K562 (cell line): Measurements from ENCODE around the gene FADS1. TPM values are rescaled to one million over a fixed set of nuclear protein-coding genes. Genes with fewer than 3 reads are reported as not detected.
A peak's percentile ranks its signal among the peaks of the same experiment; 100 is the strongest.

Experiments used
- BACH1 ChIP-seq: fragments of 200-800 bp; sonication (Bioruptor generic); IDR thresholded peaks from 2 replicates; pipeline ENCODE4 v1.6.1; 2016; ENCODE audit warnings: missing genetic modification characterization, missing compliant biosample characterization
- GABPB2 ChIP-seq: fragments of 250-450 bp; sonication (Bioruptor Pico); conservative IDR thresholded peaks from 2 replicates; pipeline ENCODE4 v1.5.1; 2021; ENCODE audit warnings: mild to moderate bottlenecking
- HSF4 ChIP-seq: fragments of 250-450 bp; sonication (Bioruptor Pico); IDR thresholded peaks from 2 replicates; pipeline ENCODE4 v2.1.2; 2022; ENCODE audit warnings: mild to moderate bottlenecking, moderate library complexity, borderline replicate concordance
- RUNX1 ChIP-seq: sonication (generic); IDR thresholded peaks from 2 replicates; pipeline ENCODE4 v1.6.1; 2016; ENCODE audit warnings: antibody characterized with exemption, low read depth
- SIN3A ChIP-seq, 2 experiments: fragments of 150-350 bp in 1 of 2; IDR thresholded peaks; 2 replicates each; pipeline ENCODE4 v1.6.1; 2011 to 2016; ENCODE audit warnings: borderline replicate concordance in 2 of 2, low read depth in 2 of 2, low read length in 2 of 2, mild to moderate bottlenecking in 2 of 2, moderate library complexity in 2 of 2; ENCODE audit not compliant: control insufficient read depth in 1 of 2
- STAT5B ChIP-seq: fragments of 250-450 bp; sonication (Bioruptor Pico); IDR thresholded peaks from 2 replicates; pipeline ENCODE4 v1.8.0; 2021; ENCODE audit warnings: mild to moderate bottlenecking, inconsistent platforms
- TBL1XR1 ChIP-seq, 2 experiments: IDR thresholded peaks; 2 replicates each; pipeline ENCODE4 v1.6.1; 2012; ENCODE audit warnings: improper control_type of control experiment in 2 of 2, low read length in 2 of 2, mild to moderate bottlenecking in 1 of 2
- ZNF668 ChIP-seq: fragments of 250-450 bp; sonication (Bioruptor Pico); IDR thresholded peaks from 2 replicates; pipeline ENCODE4 v1.8.0; 2022; ENCODE audit warnings: mild to moderate bottlenecking, inconsistent platforms
- polyA plus RNA-seq, 8 experiments: library from polyadenylated mRNA; depleted of rRNA in 4 of 8; stranded (reverse) in 5 of 8; unstranded in 3 of 8; fragments of >200 nt; fragmentation: Nextera tagmentation in 2 of 8; fragmentation: Illumina TruSeq in 1 of 8; extraction: Ambion mirVana in 2 of 8; extraction: Trizol in 1 of 8; gene quantifications; 2 replicates each; pipeline versions ENCODE4 v1.2.1 to v1.2.3, GENCODE V29; 2011 to 2014; ENCODE audit warnings: inconsistent platforms in 1 of 8, missing spikeins in 1 of 8
- total RNA-seq, 7 experiments: library from RNA; depleted of rRNA in 6 of 7; stranded (reverse); fragments of >200 nt in 6 of 7; fragmentation: Illumina TruSeq in 2 of 7; extraction: Trizol in 2 of 7; gene quantifications; 2 replicates each; pipeline versions ENCODE4 v1.2.1 to v1.2.3, GENCODE V29; 2011 to 2021; ENCODE audit warnings: low replicate concordance in 1 of 7
- TF ChIP-seq, protein P1 (sequence below): fragments of 250-450 bp; sonication (Bioruptor Pico); IDR thresholded peaks from 2 replicates; pipeline ENCODE4 v1.8.0; 2021; ENCODE audit warnings: moderate library complexity, mild to moderate bottlenecking, inconsistent platforms
- TF ChIP-seq, protein P2 (sequence below): sonication (generic); formaldehyde crosslinking; IDR thresholded peaks from 2 replicates; pipeline ENCODE4 v1.8.0; 2022; ENCODE audit warnings: missing genetic modification reagents, mild to moderate bottlenecking, moderate library complexity, borderline replicate concordance
- TF ChIP-seq, protein P3 (sequence below), 2 experiments: IDR thresholded peaks; 2 replicates each; pipeline ENCODE4 v1.6.1; 2012; ENCODE audit warnings: improper control_type of control experiment in 2 of 2, low read depth in 2 of 2, low read length in 2 of 2, borderline replicate concordance in 1 of 2
- TF ChIP-seq, protein P4 (sequence below): fragments of 200-800 bp; sonication (Bioruptor generic); IDR thresholded peaks from 2 replicates; pipeline ENCODE4 v1.6.1; 2017; ENCODE audit warnings: missing genetic modification characterization, missing compliant biosample characterization
- TF ChIP-seq, protein P5 (sequence below): sonication (generic); formaldehyde crosslinking; IDR thresholded peaks from 2 replicates; pipeline ENCODE4 v1.8.1; 2023; ENCODE audit warnings: mild to moderate bottlenecking, missing genetic modification reagents
- TF ChIP-seq, protein P6 (sequence below): fragments of 200-400 bp; formaldehyde crosslinking; IDR thresholded peaks from 2 replicates; pipeline ENCODE4 v1.6.1; 2017; ENCODE audit warnings: mild to moderate bottlenecking, low read depth, low read length, moderate library complexity

FADS1 gene
- total and polyA plus RNA-seq, 9 of the 15 experiments (the other 6 are each of a cell fraction or from before 2014, with no cell fraction given), result 110 to 864 (median 364) TPM

DNA sequence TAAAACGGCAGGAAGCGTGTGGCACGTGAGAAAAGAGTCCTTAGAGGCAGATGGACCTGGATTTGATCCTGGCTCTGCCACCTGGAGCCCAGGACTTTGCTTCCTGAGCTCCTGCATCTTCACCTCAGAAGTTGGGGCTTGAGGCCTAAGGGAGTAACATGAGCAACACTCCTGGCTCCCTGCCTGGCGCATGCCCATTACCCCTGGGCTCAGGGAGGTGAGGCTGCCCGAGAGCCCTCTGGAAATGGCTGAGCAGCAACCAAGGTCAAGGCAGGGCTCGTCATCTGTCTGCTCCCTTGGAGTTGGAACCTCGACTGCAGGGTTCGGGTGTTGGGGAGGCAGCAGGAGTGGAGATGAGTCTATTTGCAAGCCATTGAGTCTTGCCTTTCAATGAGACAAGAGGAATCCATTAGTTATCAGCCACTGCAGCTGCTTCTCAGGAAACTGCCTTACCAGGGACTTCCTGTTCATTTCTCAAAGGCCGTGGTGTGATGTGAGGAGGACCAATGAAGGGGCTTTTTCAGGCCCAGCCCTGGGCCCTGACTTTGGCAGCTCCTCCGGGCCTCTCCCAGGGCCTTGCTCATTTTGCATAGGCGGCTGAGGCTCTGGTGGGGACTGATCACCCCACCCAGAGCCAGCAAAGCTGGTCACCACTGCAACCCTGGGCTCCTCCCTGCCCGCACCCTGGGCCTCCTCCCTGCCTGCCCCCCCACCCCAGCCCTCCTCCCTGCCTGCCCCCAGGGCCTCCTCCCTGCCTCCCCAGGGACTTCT lies 17.7 kb upstream of the FADS1 start (continued):
- TF ChIP-seq, protein P1, sequence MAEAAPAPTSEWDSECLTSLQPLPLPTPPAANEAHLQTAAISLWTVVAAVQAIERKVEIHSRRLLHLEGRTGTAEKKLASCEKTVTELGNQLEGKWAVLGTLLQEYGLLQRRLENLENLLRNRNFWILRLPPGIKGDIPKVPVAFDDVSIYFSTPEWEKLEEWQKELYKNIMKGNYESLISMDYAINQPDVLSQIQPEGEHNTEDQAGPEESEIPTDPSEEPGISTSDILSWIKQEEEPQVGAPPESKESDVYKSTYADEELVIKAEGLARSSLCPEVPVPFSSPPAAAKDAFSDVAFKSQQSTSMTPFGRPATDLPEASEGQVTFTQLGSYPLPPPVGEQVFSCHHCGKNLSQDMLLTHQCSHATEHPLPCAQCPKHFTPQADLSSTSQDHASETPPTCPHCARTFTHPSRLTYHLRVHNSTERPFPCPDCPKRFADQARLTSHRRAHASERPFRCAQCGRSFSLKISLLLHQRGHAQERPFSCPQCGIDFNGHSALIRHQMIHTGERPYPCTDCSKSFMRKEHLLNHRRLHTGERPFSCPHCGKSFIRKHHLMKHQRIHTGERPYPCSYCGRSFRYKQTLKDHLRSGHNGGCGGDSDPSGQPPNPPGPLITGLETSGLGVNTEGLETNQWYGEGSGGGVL (CRISPR knock-in tag), result no peak
- TF ChIP-seq BACH1 (tag), result peak; percentile 67; the same call in 1 of the 2 replicates
- TF ChIP-seq, protein P2, sequence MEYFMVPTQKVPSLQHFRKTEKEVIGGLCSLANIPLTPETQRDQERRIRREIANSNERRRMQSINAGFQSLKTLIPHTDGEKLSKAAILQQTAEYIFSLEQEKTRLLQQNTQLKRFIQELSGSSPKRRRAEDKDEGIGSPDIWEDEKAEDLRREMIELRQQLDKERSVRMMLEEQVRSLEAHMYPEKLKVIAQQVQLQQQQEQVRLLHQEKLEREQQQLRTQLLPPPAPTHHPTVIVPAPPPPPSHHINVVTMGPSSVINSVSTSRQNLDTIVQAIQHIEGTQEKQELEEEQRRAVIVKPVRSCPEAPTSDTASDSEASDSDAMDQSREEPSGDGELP (CRISPR knock-in tag), result peak; percentile 87
- TF ChIP-seq, protein P3, sequence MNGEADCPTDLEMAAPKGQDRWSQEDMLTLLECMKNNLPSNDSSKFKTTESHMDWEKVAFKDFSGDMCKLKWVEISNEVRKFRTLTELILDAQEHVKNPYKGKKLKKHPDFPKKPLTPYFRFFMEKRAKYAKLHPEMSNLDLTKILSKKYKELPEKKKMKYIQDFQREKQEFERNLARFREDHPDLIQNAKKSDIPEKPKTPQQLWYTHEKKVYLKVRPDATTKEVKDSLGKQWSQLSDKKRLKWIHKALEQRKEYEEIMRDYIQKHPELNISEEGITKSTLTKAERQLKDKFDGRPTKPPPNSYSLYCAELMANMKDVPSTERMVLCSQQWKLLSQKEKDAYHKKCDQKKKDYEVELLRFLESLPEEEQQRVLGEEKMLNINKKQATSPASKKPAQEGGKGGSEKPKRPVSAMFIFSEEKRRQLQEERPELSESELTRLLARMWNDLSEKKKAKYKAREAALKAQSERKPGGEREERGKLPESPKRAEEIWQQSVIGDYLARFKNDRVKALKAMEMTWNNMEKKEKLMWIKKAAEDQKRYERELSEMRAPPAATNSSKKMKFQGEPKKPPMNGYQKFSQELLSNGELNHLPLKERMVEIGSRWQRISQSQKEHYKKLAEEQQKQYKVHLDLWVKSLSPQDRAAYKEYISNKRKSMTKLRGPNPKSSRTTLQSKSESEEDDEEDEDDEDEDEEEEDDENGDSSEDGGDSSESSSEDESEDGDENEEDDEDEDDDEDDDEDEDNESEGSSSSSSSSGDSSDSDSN (IDR thresholded peaks at IDR 0.05; ENCODE audit: borderline replicate concordance in 1 of 2, low read depth in 2 of 2, low read length in 2 of 2), result peak in 1 of 2 experiments; percentile 79; a peak in 2 of 4 replicates
- TF ChIP-seq ZNF668 (CRISPR knock-in tag), result peak; percentile 71; the same call in 1 of the 2 replicates
- no peak for TF ChIP-seq RUNX1
- TF ChIP-seq, protein P4, sequence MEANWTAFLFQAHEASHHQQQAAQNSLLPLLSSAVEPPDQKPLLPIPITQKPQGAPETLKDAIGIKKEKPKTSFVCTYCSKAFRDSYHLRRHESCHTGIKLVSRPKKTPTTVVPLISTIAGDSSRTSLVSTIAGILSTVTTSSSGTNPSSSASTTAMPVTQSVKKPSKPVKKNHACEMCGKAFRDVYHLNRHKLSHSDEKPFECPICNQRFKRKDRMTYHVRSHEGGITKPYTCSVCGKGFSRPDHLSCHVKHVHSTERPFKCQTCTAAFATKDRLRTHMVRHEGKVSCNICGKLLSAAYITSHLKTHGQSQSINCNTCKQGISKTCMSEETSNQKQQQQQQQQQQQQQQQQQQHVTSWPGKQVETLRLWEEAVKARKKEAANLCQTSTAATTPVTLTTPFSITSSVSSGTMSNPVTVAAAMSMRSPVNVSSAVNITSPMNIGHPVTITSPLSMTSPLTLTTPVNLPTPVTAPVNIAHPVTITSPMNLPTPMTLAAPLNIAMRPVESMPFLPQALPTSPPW, result peak; percentile 97
- TF ChIP-seq SIN3A (IDR thresholded peaks at IDR 0.05; ENCODE audit: borderline replicate concordance in 2 of 2, control insufficient read depth in 1 of 2, low read depth in 2 of 2, low read length in 2 of 2), result no peak
- TF ChIP-seq HSF4 (CRISPR knock-in tag), result peak; percentile 9; the same call in 1 of the 2 replicates
- TF ChIP-seq STAT5B (CRISPR knock-in tag), result no peak
- no peak for TF ChIP-seq GABPB2
- TF ChIP-seq, protein P5, sequence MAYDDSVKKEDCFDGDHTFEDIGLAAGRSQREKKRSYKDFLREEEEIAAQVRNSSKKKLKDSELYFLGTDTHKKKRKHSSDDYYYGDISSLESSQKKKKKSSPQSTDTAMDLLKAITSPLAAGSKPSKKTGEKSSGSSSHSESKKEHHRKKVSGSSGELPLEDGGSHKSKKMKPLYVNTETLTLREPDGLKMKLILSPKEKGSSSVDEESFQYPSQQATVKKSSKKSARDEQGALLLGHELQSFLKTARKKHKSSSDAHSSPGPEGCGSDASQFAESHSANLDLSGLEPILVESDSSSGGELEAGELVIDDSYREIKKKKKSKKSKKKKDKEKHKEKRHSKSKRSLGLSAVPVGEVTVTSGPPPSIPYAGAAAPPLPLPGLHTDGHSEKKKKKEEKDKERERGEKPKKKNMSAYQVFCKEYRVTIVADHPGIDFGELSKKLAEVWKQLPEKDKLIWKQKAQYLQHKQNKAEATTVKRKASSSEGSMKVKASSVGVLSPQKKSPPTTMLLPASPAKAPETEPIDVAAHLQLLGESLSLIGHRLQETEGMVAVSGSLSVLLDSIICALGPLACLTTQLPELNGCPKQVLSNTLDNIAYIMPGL, result no peak
- TF ChIP-seq, protein P6, sequence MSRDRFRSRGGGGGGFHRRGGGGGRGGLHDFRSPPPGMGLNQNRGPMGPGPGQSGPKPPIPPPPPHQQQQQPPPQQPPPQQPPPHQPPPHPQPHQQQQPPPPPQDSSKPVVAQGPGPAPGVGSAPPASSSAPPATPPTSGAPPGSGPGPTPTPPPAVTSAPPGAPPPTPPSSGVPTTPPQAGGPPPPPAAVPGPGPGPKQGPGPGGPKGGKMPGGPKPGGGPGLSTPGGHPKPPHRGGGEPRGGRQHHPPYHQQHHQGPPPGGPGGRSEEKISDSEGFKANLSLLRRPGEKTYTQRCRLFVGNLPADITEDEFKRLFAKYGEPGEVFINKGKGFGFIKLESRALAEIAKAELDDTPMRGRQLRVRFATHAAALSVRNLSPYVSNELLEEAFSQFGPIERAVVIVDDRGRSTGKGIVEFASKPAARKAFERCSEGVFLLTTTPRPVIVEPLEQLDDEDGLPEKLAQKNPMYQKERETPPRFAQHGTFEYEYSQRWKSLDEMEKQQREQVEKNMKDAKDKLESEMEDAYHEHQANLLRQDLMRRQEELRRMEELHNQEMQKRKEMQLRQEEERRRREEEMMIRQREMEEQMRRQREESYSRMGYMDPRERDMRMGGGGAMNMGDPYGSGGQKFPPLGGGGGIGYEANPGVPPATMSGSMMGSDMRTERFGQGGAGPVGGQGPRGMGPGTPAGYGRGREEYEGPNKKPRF, result no peak
- TF ChIP-seq TBL1XR1 (IDR thresholded peaks at IDR 0.05; ENCODE audit: low read length in 2 of 2), result peak in 1 of 2 experiments; percentile 57; a peak in 2 of 4 replicates
